Activated naive CD8-positive, alpha-beta T cell treated with anti-CD3 and anti-CD28 coated beads, Interleukin-2, amount 50 U/mL, for 24 hours (primary cell): ENCODE measurements around the gene TMEM8B.
"Not testable (repeated sequence)": the region's sequence is repeated elsewhere in the genome, so short reads cannot be mapped to it uniquely, and the experiment has no call there.

Experiments used
- ATAC-seq: fragments of 150-1000 bp; cut with Tn5 transposase; one replicate; pipeline ENCODE4 v1.10.0; 2021
- DNase-seq: peaks from one replicate; pipeline ENCODE4 v3.0.0; 2021
- H3K27ac Mint-ChIP-seq: one replicate; pipeline ENCODE4 v1.8.0; 2021; ENCODE audit warnings: mild to moderate bottlenecking, mixed read lengths
- H3K27me3 Mint-ChIP-seq: one replicate; pipeline ENCODE4 v1.8.0; 2021; ENCODE audit warnings: mixed read lengths
- H3K36me3 Mint-ChIP-seq: one replicate; pipeline ENCODE4 v1.8.0; 2021; ENCODE audit warnings: low read depth, mixed read lengths
- H3K4me1 Mint-ChIP-seq: one replicate; pipeline ENCODE4 v1.8.0; 2021; ENCODE audit warnings: mixed read lengths
- H3K4me3 Mint-ChIP-seq: one replicate; pipeline ENCODE4 v1.8.0; 2021; ENCODE audit warnings: mild to moderate bottlenecking, moderate library complexity, mixed read lengths
- H3K9me3 Mint-ChIP-seq: one replicate; pipeline ENCODE4 v1.8.0; 2021; ENCODE audit warnings: mixed read lengths

TMEM8B gene

GRCh38 chr9:35892051-35892450, 63.0 kb downstream of the TMEM8B start:
- no peak for ATAC-seq
- no peak overlapping the region for H3K4me3 Mint-ChIP-seq
- peaks cover 16% of the 10 kb centered on the region for H3K27me3 Mint-ChIP-seq

DNA sequence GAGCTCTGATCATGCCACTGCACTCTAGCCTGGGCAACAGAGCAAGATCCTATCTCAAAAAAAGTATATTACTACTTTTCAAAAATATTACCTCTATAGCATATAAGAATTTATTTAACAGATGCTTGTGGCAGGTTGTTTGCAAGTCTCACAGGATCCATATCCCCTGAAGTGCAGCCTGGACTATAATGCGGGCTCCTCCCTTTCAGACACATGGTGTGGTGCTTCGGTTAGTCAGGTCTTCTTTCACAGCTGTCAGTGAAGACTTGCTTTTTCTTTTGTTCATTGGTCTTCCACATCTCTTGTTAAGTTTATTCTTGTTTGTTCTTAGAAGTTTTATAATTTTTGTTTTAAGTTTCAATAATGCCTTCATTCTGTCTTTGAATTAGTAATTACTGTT, 67.5 kb downstream of the TMEM8B start:
- no peak for DNase-seq
- H3K27me3 Mint-ChIP-seq: peaks cover 15% of the 10 kb centered on the region
- H3K4me1 Mint-ChIP-seq: no peaks in the 10 kb centered on the region
- H3K9me3 Mint-ChIP-seq: no peaks in the 10 kb centered on the region
- no peak overlapping the region for H3K4me3 Mint-ChIP-seq
- H3K27ac Mint-ChIP-seq: no peak overlapping the region
- no peaks in the 10 kb centered on the region for H3K36me3 Mint-ChIP-seq
- ATAC-seq: no peak

More at GRCh38 chr9:35892051-35892450, 63.0 kb downstream of the TMEM8B start:
- Mint-ChIP-seq H3K36me3 (no peaks in the 10 kb centered on the region), H3K27ac (no peak overlapping the region), H3K4me1 (no peaks in the 10 kb centered on the region), H3K9me3 (no peaks in the 10 kb centered on the region)
- no peak for DNase-seq

DNA sequence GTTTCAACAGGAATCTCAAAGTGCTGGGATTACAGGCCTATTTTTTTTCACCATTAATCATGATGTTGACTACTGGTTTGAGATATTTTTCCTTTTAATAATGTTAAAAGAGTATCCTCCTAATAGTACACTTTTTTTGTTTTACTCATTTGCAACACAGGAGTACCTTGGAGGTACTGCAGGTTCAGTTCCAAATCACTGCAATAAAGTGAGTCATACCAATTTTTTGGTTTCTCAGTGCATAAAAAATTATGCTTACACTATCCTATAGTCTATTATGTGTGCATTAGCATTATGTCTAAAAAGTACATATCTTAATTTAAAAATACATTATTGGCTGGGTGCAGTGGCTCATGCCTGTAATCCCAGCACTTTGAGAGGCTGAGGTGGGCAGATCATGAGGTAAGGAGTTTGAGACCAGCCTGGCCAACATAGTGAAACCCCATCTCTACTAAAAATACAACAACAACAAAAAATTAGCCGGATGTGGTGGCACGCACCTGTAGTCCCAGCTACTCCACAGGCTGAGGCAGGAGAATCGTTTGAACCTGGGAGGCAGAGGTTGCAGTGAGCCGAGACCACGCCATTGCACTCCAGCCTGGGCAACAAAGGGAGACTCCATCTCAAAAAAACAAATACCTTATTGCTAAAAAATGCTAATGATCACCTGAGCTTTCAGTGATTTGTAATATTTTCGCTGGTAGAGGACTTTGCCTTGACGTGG, 68.5 kb downstream of the TMEM8B start:
- H3K27ac Mint-ChIP-seq, H3K36me3 Mint-ChIP-seq, DNase-seq, H3K4me3 Mint-ChIP-seq, ATAC-seq, H3K4me1 Mint-ChIP-seq, H3K9me3 Mint-ChIP-seq: not testable (repeated sequence)
- peaks cover 10% of the 10 kb centered on the region for H3K27me3 Mint-ChIP-seq

- no peak for ATAC-seq
- DNase-seq: no peak
Observed at GRCh38 chr9:35898337-35898736, 69.3 kb downstream of the TMEM8B start.

GRCh38 chr9:35899021-35899420, 70.0 kb downstream of the TMEM8B start:
- H3K4me1 Mint-ChIP-seq: no peaks in the 10 kb centered on the region
- no peaks in the 10 kb centered on the region for H3K9me3 Mint-ChIP-seq
- no peaks in the 10 kb centered on the region for H3K36me3 Mint-ChIP-seq
- no peak overlapping the region for H3K4me3 Mint-ChIP-seq
- ATAC-seq (no peak), DNase-seq (no peak)
- H3K27ac Mint-ChIP-seq: no peak overlapping the region
- H3K27me3 Mint-ChIP-seq: peaks cover 7% of the 10 kb centered on the region

More at GRCh38 chr9:35898337-35898736, 69.3 kb downstream of the TMEM8B start:
- Mint-ChIP-seq H3K4me1 (no peaks in the 10 kb centered on the region), H3K27me3 (peaks cover 12% of the 10 kb centered on the region), H3K4me3 (no peak overlapping the region), H3K9me3 (no peaks in the 10 kb centered on the region), H3K36me3 (no peaks in the 10 kb centered on the region), H3K27ac (no peak overlapping the region)

DNA sequence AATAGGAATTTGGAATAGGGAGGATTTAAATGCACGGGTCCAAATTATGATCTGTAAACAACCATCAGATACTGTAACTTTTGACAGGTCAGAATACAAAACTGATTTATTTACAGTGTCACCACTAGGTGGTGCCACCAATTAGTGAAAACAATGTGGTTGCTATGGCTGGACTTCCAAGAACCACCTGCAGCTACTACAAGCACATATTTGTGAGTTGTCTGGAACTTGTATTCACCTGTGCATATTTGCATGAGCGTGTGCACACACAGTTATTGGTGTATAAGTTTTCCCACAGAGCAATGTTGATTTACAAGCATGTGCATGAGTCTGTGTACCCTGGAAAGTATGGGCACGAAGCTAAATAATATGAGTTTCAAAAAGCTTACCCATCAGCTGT, 74.0 kb downstream of the TMEM8B start:
- Mint-ChIP-seq H3K27me3 (peaks cover 5% of the 10 kb centered on the region), H3K36me3 (no peaks in the 10 kb centered on the region), H3K9me3 (no peaks in the 10 kb centered on the region), H3K27ac (no peak overlapping the region), H3K4me1 (peaks cover 5% of the 10 kb centered on the region), H3K4me3 (no peak overlapping the region)
- ATAC-seq (peak; percentile 43), DNase-seq (peak; percentile 29)

- no peak for ATAC-seq
- H3K4me1 Mint-ChIP-seq: peaks cover 17% of the 10 kb centered on the region
Observed at GRCh38 chr9:35904338-35904737, 75.3 kb downstream of the TMEM8B start.

DNA sequence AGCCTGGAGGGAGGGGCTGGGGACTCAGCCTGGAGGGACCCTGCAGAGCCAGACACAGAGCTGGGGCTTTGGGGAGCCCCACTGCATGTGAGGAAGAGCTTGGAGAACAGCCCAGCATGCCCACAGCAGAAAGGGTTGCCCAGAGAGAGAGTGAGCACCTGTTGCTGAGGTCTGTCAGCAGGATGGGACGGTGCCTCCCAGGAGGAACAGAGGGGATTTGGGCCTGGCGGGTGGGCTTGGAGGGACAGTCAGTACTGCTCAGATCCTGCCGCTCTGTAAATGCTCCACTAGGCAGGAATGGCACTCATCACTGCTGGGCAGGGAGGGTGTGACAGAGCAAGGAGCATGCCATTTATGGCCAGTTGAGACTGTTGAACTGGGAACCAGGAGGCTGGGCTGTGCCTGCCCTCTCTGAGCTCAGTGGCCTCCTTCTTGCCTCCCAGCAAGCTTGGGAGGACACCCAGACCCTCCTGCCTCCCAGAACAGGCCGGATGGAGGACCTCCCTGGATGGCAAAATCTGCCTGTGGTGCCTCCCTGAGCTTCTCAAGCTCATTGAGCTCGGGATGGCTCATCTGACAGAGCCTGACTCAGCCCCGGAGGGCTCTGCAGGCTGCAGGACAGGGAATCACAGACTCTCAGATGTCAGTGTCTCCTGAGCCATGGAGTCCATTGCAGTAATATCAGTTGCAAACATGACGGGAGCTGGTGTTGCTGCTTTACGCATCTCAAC, 76.2 kb downstream of the TMEM8B start:
- ATAC-seq: no peak
- H3K36me3 Mint-ChIP-seq: no peaks in the 10 kb centered on the region
- peaks cover 4% of the 10 kb centered on the region for H3K27me3 Mint-ChIP-seq
- H3K4me3 Mint-ChIP-seq: no peak overlapping the region
- H3K4me1 Mint-ChIP-seq: peaks cover 25% of the 10 kb centered on the region
- no peak overlapping the region for H3K27ac Mint-ChIP-seq
- no peaks in the 10 kb centered on the region for H3K9me3 Mint-ChIP-seq
- no peak for DNase-seq

More at GRCh38 chr9:35904338-35904737, 75.3 kb downstream of the TMEM8B start:
- Mint-ChIP-seq H3K9me3 (no peaks in the 10 kb centered on the region), H3K27me3 (peaks cover 4% of the 10 kb centered on the region), H3K27ac (no peak overlapping the region), H3K4me3 (no peak overlapping the region), H3K36me3 (no peaks in the 10 kb centered on the region)
- no peak for DNase-seq

GRCh38 chr9:35905912-35906679, 77.1 kb downstream of the TMEM8B start, which contains the start of gene HRCT1:
Gene HRCT1 (plus strand): TSS chr9:35906202. CDS start chr9:35906288, 86 bp downstream.
- peaks cover 33% of the 10 kb centered on the region for H3K4me1 Mint-ChIP-seq
- DNase-seq: no peak

DNA sequence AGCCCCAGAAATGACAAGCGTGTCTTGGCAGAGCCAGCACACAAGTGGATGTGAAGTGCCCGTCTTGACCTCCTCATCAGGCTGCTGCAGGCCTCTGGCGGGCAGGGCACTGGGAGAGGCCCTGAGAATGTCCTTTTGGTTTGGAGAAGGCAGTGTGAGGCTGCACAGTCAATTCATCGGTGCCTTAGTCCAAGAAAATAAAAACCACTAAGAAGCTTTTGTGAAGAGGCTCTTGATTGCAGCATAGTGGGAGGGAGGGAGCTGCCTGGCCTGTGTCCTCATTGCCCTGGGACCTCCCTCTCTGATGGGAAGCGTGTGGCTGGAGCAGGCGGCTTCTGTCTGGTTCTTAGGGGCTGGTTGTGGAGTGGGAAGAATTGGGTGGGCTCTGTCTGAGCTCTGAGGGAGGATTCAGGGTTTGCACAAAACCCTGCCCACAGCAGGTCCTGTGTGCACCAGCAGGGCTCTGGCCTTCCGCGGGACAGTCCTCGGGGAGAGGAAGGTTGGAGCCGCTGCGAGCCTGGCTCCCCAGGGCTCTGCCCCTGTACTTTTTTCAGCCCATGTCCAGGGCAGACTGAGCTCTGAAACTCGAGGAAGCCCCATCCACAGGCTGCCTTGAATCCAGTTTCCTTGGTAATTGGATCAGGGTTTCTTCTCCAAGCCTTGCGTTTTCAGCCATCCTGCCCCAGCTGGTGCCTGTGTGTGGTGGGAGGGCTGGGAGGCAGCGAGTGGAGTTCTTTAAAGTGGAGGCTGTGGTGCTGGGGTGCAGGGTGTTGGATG, 78.1 kb downstream of the TMEM8B start:
- Mint-ChIP-seq H3K9me3 (no peaks in the 10 kb centered on the region), H3K27ac (no peak overlapping the region), H3K27me3 (peaks cover 2% of the 10 kb centered on the region), H3K4me3 (no peak overlapping the region), H3K4me1 (peaks cover 41% of the 10 kb centered on the region), H3K36me3 (no peaks in the 10 kb centered on the region)
- no peak for DNase-seq
- no peak for ATAC-seq

More at GRCh38 chr9:35905912-35906679, 77.1 kb downstream of the TMEM8B start, which contains the start of gene HRCT1:
- Mint-ChIP-seq H3K27ac (no peak within 1 kb of the TSS), H3K36me3 (no peaks in the 10 kb centered on the region), H3K9me3 (no peaks in the 10 kb centered on the region), H3K4me3 (no peak within 1 kb of the TSS), H3K27me3 (peaks cover 2% of the 10 kb centered on the region)
- no peak for ATAC-seq

DNA sequence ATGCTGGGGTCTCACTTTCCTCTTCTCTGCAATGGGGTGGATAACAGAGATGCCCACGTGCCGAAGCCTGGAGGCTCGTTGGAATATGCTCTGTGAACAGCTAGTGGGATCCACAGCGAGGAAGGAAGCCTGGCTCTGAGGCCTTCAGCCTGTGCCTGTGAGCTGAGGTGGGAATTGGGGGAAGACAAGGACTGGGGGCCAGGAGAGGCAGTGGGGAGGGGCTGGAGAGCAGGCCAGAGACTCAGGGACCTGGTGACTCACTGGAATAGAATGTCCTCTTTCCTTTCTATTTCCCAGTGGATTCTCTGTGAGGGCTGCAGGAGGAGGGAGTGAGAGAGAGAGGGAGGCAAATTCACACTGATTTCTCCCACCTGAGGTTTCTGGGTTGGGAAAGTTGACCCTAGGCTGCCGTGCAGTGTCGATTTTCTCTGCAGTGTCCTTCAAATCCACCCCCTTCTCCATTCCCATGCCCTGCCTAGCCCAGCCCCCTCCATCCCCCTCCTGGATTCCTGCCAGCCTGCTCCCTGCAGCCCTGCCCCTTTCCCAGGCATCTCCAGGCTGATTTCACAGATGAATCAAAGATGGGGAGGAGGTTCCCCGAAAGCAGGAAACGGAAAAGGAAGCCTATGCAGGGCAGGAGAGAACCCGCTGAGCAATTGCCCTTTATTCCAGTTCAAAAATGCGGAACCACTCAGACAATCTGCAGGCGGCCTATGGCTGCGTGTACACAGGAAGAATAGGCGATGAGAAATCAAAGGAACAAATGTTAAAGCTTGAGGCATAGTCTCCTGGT, 78.9 kb downstream of the TMEM8B start:
- Mint-ChIP-seq H3K4me3 (no peak overlapping the region), H3K27me3 (peaks cover under 1% of the 10 kb centered on the region), H3K27ac (no peak overlapping the region), H3K9me3 (no peaks in the 10 kb centered on the region), H3K4me1 (peaks cover 43% of the 10 kb centered on the region), H3K36me3 (no peaks in the 10 kb centered on the region)
- no peak for ATAC-seq
- DNase-seq: no peak

- no peaks in the 10 kb centered on the region for H3K27me3 Mint-ChIP-seq
- ATAC-seq: no peak
- H3K4me1 Mint-ChIP-seq: peaks cover 43% of the 10 kb centered on the region
- DNase-seq: no peak
- H3K4me3 Mint-ChIP-seq: no peak overlapping the region
- no peaks in the 10 kb centered on the region for H3K36me3 Mint-ChIP-seq
- H3K9me3 Mint-ChIP-seq: no peaks in the 10 kb centered on the region
- no peak overlapping the region for H3K27ac Mint-ChIP-seq
Observed at GRCh38 chr9:35908504-35909125, 79.6 kb downstream of the TMEM8B start.

DNA sequence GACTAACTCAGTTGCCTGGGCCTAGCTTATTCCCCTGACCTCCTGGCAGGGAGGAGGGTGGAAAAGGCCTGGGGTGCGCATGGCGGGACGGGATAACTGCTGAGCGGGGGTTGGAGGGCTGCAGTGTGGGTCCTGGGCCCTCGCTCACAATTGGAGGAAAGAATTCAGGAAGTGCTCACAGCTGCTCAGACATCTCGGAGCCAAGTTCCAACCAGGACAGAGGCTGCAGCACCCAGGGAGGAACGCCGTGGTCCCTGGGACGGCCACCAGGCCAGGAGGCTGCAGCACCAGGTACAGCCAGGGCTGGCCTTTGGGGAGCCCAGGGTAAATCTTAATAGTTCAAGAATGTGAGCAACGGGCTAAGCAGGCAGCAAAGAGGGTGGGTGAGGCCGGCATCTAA, 80.2 kb downstream of the TMEM8B start, which contains the start of gene SPAAR:
Gene SPAAR, plus strand, starts transcription at position 217 of the 400 bp plus-strand sequence. CDS start 974 bp downstream, outside the sequence.
- Mint-ChIP-seq H3K4me1 (peaks cover 43% of the 10 kb centered on the region), H3K4me3 (no peak within 1 kb of the TSS), H3K27ac (no peak within 1 kb of the TSS), H3K27me3 (no peaks in the 10 kb centered on the region), H3K36me3 (no peaks in the 10 kb centered on the region), H3K9me3 (no peaks in the 10 kb centered on the region)
- ATAC-seq (no peak), DNase-seq (no peak)
